Measurements from ENCODE around the gene PNCK. TPM values are rescaled to one million over a fixed set of nuclear protein-coding genes. Genes with fewer than 3 reads are reported as not detected.

PNCK gene
- total and polyA plus RNA-seq, 2 of the 13 experiments (the other 11 are each of a cell fraction or from before 2014, with no cell fraction given) = 33.1 TPM; not detected in 1

DNA sequence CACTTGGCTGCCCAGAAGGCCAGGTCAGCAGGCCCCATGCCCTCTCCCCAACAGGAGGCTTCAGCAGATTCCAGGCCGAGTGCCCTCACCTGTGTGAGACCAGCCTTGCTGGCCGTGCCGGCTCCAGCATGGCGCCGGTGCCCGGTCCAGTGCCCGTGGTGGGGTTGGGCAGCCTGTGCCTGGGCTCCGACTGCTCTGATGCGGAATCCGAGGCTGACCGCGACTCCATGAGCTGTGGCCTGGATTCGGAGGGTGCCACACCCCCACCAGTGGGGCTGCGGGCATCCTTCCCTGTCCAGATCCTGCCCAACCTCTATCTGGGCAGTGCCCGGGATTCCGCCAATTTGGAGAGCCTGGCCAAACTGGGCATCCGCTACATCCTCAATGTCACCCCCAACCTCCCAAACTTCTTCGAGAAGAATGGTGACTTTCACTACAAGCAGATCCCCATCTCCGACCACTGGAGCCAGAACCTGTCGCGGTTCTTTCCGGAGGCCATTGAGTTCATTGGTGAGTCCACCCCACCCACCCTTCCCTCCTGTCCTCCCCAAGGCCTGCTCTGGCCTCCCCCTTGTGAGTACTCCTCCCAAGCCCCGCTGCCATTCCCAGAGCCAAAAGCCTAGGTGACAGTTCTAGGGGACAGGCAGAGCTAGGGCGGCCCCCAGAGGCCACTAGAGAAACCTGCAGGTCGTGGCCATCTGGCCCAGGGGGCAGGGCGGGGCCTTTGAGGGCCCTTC is 24.3 kb downstream of the PNCK start (continued):
- TF ChIP-seq, protein P1, sequence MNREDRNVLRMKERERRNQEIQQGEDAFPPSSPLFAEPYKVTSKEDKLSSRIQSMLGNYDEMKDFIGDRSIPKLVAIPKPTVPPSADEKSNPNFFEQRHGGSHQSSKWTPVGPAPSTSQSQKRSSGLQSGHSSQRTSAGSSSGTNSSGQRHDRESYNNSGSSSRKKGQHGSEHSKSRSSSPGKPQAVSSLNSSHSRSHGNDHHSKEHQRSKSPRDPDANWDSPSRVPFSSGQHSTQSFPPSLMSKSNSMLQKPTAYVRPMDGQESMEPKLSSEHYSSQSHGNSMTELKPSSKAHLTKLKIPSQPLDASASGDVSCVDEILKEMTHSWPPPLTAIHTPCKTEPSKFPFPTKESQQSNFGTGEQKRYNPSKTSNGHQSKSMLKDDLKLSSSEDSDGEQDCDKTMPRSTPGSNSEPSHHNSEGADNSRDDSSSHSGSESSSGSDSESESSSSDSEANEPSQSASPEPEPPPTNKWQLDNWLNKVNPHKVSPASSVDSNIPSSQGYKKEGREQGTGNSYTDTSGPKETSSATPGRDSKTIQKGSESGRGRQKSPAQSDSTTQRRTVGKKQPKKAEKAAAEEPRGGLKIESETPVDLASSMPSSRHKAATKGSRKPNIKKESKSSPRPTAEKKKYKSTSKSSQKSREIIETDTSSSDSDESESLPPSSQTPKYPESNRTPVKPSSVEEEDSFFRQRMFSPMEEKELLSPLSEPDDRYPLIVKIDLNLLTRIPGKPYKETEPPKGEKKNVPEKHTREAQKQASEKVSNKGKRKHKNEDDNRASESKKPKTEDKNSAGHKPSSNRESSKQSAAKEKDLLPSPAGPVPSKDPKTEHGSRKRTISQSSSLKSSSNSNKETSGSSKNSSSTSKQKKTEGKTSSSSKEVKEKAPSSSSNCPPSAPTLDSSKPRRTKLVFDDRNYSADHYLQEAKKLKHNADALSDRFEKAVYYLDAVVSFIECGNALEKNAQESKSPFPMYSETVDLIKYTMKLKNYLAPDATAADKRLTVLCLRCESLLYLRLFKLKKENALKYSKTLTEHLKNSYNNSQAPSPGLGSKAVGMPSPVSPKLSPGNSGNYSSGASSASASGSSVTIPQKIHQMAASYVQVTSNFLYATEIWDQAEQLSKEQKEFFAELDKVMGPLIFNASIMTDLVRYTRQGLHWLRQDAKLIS (CRISPR knock-in tag; IDR thresholded peaks at IDR 0.05) = no peak
- TF ChIP-seq, protein P2, sequence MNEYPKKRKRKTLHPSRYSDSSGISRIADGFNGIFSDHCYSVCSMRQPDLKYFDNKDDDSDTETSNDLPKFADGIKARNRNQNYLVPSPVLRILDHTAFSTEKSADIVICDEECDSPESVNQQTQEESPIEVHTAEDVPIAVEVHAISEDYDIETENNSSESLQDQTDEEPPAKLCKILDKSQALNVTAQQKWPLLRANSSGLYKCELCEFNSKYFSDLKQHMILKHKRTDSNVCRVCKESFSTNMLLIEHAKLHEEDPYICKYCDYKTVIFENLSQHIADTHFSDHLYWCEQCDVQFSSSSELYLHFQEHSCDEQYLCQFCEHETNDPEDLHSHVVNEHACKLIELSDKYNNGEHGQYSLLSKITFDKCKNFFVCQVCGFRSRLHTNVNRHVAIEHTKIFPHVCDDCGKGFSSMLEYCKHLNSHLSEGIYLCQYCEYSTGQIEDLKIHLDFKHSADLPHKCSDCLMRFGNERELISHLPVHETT (CRISPR knock-in tag; conservative IDR thresholded peaks at IDR 0.05) = no peak
- no peak for TF ChIP-seq CHCHD3 (CRISPR knock-in tag; IDR thresholded peaks at IDR 0.05)
- no peak for TF ChIP-seq KLF12 (CRISPR knock-in tag; IDR thresholded peaks at IDR 0.05; ENCODE audit: borderline replicate concordance)
- TF ChIP-seq, protein P3, sequence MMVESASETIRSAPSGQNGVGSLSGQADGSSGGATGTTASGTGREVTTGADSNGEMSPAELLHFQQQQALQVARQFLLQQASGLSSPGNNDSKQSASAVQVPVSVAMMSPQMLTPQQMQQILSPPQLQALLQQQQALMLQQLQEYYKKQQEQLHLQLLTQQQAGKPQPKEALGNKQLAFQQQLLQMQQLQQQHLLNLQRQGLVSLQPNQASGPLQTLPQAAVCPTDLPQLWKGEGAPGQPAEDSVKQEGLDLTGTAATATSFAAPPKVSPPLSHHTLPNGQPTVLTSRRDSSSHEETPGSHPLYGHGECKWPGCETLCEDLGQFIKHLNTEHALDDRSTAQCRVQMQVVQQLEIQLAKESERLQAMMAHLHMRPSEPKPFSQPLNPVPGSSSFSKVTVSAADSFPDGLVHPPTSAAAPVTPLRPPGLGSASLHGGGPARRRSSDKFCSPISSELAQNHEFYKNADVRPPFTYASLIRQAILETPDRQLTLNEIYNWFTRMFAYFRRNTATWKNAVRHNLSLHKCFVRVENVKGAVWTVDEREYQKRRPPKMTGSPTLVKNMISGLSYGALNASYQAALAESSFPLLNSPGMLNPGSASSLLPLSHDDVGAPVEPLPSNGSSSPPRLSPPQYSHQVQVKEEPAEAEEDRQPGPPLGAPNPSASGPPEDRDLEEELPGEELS (CRISPR knock-in tag; IDR thresholded peaks at IDR 0.05) = no peak
- TF ChIP-seq, protein P4, sequence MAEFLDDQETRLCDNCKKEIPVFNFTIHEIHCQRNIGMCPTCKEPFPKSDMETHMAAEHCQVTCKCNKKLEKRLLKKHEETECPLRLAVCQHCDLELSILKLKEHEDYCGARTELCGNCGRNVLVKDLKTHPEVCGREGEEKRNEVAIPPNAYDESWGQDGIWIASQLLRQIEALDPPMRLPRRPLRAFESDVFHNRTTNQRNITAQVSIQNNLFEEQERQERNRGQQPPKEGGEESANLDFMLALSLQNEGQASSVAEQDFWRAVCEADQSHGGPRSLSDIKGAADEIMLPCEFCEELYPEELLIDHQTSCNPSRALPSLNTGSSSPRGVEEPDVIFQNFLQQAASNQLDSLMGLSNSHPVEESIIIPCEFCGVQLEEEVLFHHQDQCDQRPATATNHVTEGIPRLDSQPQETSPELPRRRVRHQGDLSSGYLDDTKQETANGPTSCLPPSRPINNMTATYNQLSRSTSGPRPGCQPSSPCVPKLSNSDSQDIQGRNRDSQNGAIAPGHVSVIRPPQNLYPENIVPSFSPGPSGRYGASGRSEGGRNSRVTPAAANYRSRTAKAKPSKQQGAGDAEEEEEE (CRISPR knock-in tag; IDR thresholded peaks at IDR 0.05; ENCODE audit: borderline replicate concordance) = no peak
- TF ChIP-seq TGIF2 (CRISPR knock-in tag; IDR thresholded peaks at IDR 0.05) = 0 out of 2 replicates have a peak, but pooled peaks have one; percentile 48
- TF ChIP-seq, protein P5, sequence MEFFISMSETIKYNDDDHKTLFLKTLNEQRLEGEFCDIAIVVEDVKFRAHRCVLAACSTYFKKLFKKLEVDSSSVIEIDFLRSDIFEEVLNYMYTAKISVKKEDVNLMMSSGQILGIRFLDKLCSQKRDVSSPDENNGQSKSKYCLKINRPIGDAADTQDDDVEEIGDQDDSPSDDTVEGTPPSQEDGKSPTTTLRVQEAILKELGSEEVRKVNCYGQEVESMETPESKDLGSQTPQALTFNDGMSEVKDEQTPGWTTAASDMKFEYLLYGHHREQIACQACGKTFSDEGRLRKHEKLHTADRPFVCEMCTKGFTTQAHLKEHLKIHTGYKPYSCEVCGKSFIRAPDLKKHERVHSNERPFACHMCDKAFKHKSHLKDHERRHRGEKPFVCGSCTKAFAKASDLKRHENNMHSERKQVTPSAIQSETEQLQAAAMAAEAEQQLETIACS (CRISPR knock-in tag; IDR thresholded peaks at IDR 0.05) = 0 out of 2 replicates have a peak, but pooled peaks have one; percentile 17
- TF ChIP-seq AGO2 (optimal IDR thresholded peaks at IDR 0.05; ENCODE audit: low read depth, low read length) = peak; percentile 84
- no peak for TF ChIP-seq ZNF335 (CRISPR knock-in tag; IDR thresholded peaks at IDR 0.05)
- TF ChIP-seq, protein P6, sequence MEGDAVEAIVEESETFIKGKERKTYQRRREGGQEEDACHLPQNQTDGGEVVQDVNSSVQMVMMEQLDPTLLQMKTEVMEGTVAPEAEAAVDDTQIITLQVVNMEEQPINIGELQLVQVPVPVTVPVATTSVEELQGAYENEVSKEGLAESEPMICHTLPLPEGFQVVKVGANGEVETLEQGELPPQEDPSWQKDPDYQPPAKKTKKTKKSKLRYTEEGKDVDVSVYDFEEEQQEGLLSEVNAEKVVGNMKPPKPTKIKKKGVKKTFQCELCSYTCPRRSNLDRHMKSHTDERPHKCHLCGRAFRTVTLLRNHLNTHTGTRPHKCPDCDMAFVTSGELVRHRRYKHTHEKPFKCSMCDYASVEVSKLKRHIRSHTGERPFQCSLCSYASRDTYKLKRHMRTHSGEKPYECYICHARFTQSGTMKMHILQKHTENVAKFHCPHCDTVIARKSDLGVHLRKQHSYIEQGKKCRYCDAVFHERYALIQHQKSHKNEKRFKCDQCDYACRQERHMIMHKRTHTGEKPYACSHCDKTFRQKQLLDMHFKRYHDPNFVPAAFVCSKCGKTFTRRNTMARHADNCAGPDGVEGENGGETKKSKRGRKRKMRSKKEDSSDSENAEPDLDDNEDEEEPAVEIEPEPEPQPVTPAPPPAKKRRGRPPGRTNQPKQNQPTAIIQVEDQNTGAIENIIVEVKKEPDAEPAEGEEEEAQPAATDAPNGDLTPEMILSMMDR (CRISPR knock-in tag; IDR thresholded peaks at IDR 0.05) = peak; percentile 67

All from HepG2 (cell line).